NT2/D1 (cell line): ENCODE measurements around the gene PDS5B.

ENCODE experiments used
- YY1 ChIP-seq: IDR thresholded peaks from 2 replicates; pipeline ENCODE4 v1.6.1; 2011; ENCODE audit not compliant: insufficient read length, insufficient read depth
- ZNF274 ChIP-seq: IDR thresholded peaks from 2 replicates; pipeline ENCODE4 v1.6.1; 2011; ENCODE audit warnings: mild to moderate bottlenecking, low read depth, low read length

GRCh38 chr13:32657309-32657708, 71.1 kb downstream of the PDS5B start:
- no peak for TF ChIP-seq YY1
- no peak for TF ChIP-seq ZNF274
